MG63 (cell line): ENCODE results near the gene SLC16A11. TPM values are rescaled to one million over a fixed set of nuclear protein-coding genes. Genes with fewer than 3 reads are reported as not detected.

Source experiments
- DNase-seq: peaks from one replicate; pipeline ENCODE4 v3.0.0-alpha.2; 2020
- H3K27me3 ChIP-seq: fragments of 250-450 bp; sonication (Bioruptor Pico); 2 replicates; pipeline ENCODE4 v1.5.1; 2020; ENCODE audit warnings: mild to moderate bottlenecking, moderate library complexity
- H3K36me3 ChIP-seq: fragments of 250-450 bp; sonication (Bioruptor Pico); 2 replicates; pipeline ENCODE4 v1.5.1; 2020; ENCODE audit warnings: mild to moderate bottlenecking, moderate library complexity
- H3K4me3 ChIP-seq: fragments of 250-450 bp; sonication (Bioruptor Pico); 2 replicates; pipeline ENCODE4 v1.5.1; 2020; ENCODE audit warnings: mild to moderate bottlenecking, moderate library complexity
- H3K9me3 ChIP-seq: fragments of 250-450 bp; sonication (Bioruptor Pico); 2 replicates; pipeline ENCODE4 v1.5.1; 2020; ENCODE audit warnings: mild to moderate bottlenecking, moderate library complexity
- total RNA-seq: library from RNA; depleted of rRNA; stranded (reverse); fragments of >200 nt; shearing (Covaris generic); gene quantifications from 2 replicates; pipeline ENCODE4 v1.2.3, GENCODE V29; 2014; ENCODE audit warnings: low replicate concordance

Gene SLC16A11
- total RNA-seq, 1 experiment from 2014 or later: not detected

- Histone ChIP-seq H3K4me3 (peak overlapping the region; percentile 54), H3K36me3 (peaks cover 14% of the 10 kb centered on the region), H3K27me3 (no peaks in the 10 kb centered on the region), H3K9me3 (no peaks in the 10 kb centered on the region)
- DNase-seq: peak; percentile 65
These were observed 23.9 kb downstream of the SLC16A11 start for GRCh38 chr17:7019839-7020519.

- peak overlapping the region; percentile 54 for H3K4me3 ChIP-seq
- no peaks in the 10 kb centered on the region for H3K27me3 ChIP-seq
- H3K36me3 ChIP-seq: peaks cover 14% of the 10 kb centered on the region
- no peak for DNase-seq
- H3K9me3 ChIP-seq: no peaks in the 10 kb centered on the region
These were observed 24.5 kb downstream of the SLC16A11 start for GRCh38 chr17:7019367-7019766.

- Histone ChIP-seq H3K9me3 (no peaks in the 10 kb centered on the region), H3K27me3 (no peaks in the 10 kb centered on the region), H3K4me3 (peak overlapping the region; percentile 54), H3K36me3 (peaks cover 16% of the 10 kb centered on the region)
- DNase-seq: peak; percentile 81
These were observed 25.4 kb downstream of the SLC16A11 start for GRCh38 chr17:7018331-7018964.

- Histone ChIP-seq H3K36me3 (peaks cover 16% of the 10 kb centered on the region), H3K27me3 (no peaks in the 10 kb centered on the region), H3K9me3 (no peaks in the 10 kb centered on the region), H3K4me3 (peak overlapping the region; percentile 54)
- DNase-seq: no peak
These were observed 26.1 kb downstream of the SLC16A11 start for GRCh38 chr17:7017827-7018200.

GRCh38 chr17:7016886-7017826 lies 26.7 kb downstream of the SLC16A11 start:
- DNase-seq: no peak
- Histone ChIP-seq H3K9me3 (no peaks in the 10 kb centered on the region), H3K4me3 (no peak overlapping the region), H3K27me3 (no peaks in the 10 kb centered on the region), H3K36me3 (peaks cover 16% of the 10 kb centered on the region)

GRCh38 chr17:7016418-7016817 lies 27.5 kb downstream of the SLC16A11 start:
- Histone ChIP-seq H3K36me3 (peaks cover 16% of the 10 kb centered on the region), H3K4me3 (no peak overlapping the region), H3K9me3 (no peaks in the 10 kb centered on the region), H3K27me3 (no peaks in the 10 kb centered on the region)
- no peak for DNase-seq

GRCh38 chr17:7014995-7015958 lies 28.6 kb downstream of the SLC16A11 start:
- Histone ChIP-seq H3K9me3 (no peaks in the 10 kb centered on the region), H3K36me3 (peaks cover 16% of the 10 kb centered on the region), H3K27me3 (no peaks in the 10 kb centered on the region), H3K4me3 (peak overlapping the region; percentile 88)
- peak; percentile 27 for DNase-seq

- peak overlapping the region; percentile 88 for H3K4me3 ChIP-seq
- no peaks in the 10 kb centered on the region for H3K9me3 ChIP-seq
- H3K36me3 ChIP-seq: peaks cover 16% of the 10 kb centered on the region
- peak; percentile 95 for DNase-seq
- H3K27me3 ChIP-seq: no peaks in the 10 kb centered on the region
These were observed 29.5 kb downstream of the SLC16A11 start for GRCh38 chr17:7014261-7014994.

- H3K9me3 ChIP-seq: no peaks in the 10 kb centered on the region
- H3K36me3 ChIP-seq: peaks cover 8% of the 10 kb centered on the region
- H3K4me3 ChIP-seq: peak overlapping the region; percentile 88
- H3K27me3 ChIP-seq: no peaks in the 10 kb centered on the region
- DNase-seq: no peak
These were observed 32.0 kb downstream of the SLC16A11 start for GRCh38 chr17:7011942-7012254.

GRCh38 chr17:7011415-7011814 lies 32.5 kb downstream of the SLC16A11 start:
- Histone ChIP-seq H3K9me3 (no peaks in the 10 kb centered on the region), H3K36me3 (peaks cover 4% of the 10 kb centered on the region), H3K4me3 (peak overlapping the region; percentile 88), H3K27me3 (no peaks in the 10 kb centered on the region)
- no peak for DNase-seq

- no peak for DNase-seq
- Histone ChIP-seq H3K36me3 (peaks cover 3% of the 10 kb centered on the region), H3K27me3 (no peaks in the 10 kb centered on the region), H3K4me3 (no peak overlapping the region), H3K9me3 (no peaks in the 10 kb centered on the region)
These were observed 33.4 kb downstream of the SLC16A11 start for GRCh38 chr17:7010523-7010922.

GRCh38 chr17:7007143-7007542 lies 36.7 kb downstream of the SLC16A11 start:
- Histone ChIP-seq H3K27me3 (no peaks in the 10 kb centered on the region), H3K36me3 (no peaks in the 10 kb centered on the region; the same call in none of the 2 replicates), H3K4me3 (no peak overlapping the region), H3K9me3 (no peaks in the 10 kb centered on the region)
- DNase-seq: no peak

GRCh38 chr17:7005716-7006115 lies 38.2 kb downstream of the SLC16A11 start:
- Histone ChIP-seq H3K27me3 (no peaks in the 10 kb centered on the region), H3K9me3 (no peaks in the 10 kb centered on the region)

GRCh38 chr17:7004398-7005253 lies 39.3 kb downstream of the SLC16A11 start:
- Histone ChIP-seq H3K9me3 (no peaks in the 10 kb centered on the region), H3K36me3 (no peaks in the 10 kb centered on the region; the same call in none of the 2 replicates), H3K27me3 (no peaks in the 10 kb centered on the region), H3K4me3 (no peak overlapping the region)
- no peak for DNase-seq

More at GRCh38 chr17:7005716-7006115, 38.2 kb downstream of the SLC16A11 start:
- no peak overlapping the region for H3K4me3 ChIP-seq
- DNase-seq: no peak
- no peaks in the 10 kb centered on the region; the same call in none of the 2 replicates for H3K36me3 ChIP-seq

- DNase-seq: no peak
- Histone ChIP-seq H3K27me3 (no peaks in the 10 kb centered on the region), H3K4me3 (no peak overlapping the region), H3K9me3 (no peaks in the 10 kb centered on the region), H3K36me3 (no peaks in the 10 kb centered on the region; the same call in 1 of the 2 replicates)
These were observed 40.1 kb downstream of the SLC16A11 start for GRCh38 chr17:7003745-7004144.
